ENCODE data around the gene DYNC1H1.

The DYNC1H1 gene

DNA sequence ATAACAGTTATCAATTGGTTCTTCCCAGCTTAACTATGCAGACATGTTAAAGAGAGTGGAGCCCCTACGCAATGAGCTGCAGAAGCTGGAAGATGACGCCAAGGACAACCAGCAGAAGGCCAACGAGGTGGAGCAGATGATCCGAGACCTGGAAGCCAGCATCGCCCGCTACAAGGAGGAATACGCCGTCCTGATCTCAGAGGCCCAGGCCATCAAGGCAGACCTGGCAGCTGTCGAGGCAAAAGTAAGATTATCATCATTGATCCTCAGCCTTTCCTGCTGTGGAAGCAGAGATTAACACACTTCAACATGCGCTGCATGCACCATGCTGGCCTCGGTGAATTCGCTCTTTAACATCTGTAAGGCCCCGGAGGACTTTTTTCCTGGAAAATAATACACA lies 68.9 kb downstream of the DYNC1H1 start:
- Histone ChIP-seq H3K4me1 (ENCODE audit: low read depth, poor library complexity, severe bottlenecking) (peaks cover 25% of the 10 kb centered on the region), H3K4me3 (IDR thresholded peaks at IDR 0.05; ENCODE audit: insufficient read depth, low read depth, low read length) (no peak overlapping the region), H3K36me3 (ENCODE audit: insufficient read depth) (peaks cover 23% of the 10 kb centered on the region; the same call in 1 of the 2 replicates), H3K27me3 (ENCODE audit: insufficient read depth, low read depth) (no peaks in the 10 kb centered on the region), H4K20me1 (ENCODE audit: insufficient read depth) (no peaks in the 10 kb centered on the region), H3K9ac (no peak overlapping the region), H3K79me2 (ENCODE audit: insufficient read depth, low read depth) (no peaks in the 10 kb centered on the region), H2AFZ (ENCODE audit: low read depth) (no peak overlapping the region), H3K27ac (no peak overlapping the region), H3K4me2 (no peak overlapping the region)
- no peak for TF ChIP-seq CTCF (conservative IDR thresholded peaks at IDR 0.05; ENCODE audit: low read depth, low read length)

GRCh38 chr14:102034301-102034700 lies 69.9 kb downstream of the DYNC1H1 start:
- no peaks in the 10 kb centered on the region for H4K20me1 ChIP-seq (ENCODE audit: insufficient read depth)
- peaks cover 15% of the 10 kb centered on the region for H3K4me1 ChIP-seq (ENCODE audit: low read depth, poor library complexity, severe bottlenecking)
- no peak overlapping the region for H3K4me3 ChIP-seq (IDR thresholded peaks at IDR 0.05; ENCODE audit: insufficient read depth, low read depth, low read length)
- no peak overlapping the region for H3K27ac ChIP-seq
- no peaks in the 10 kb centered on the region for H3K27me3 ChIP-seq (ENCODE audit: insufficient read depth, low read depth)
- TF ChIP-seq CTCF (conservative IDR thresholded peaks at IDR 0.05; ENCODE audit: low read depth, low read length), result no peak
- no peak overlapping the region for H3K4me2 ChIP-seq
- no peaks in the 10 kb centered on the region for H3K79me2 ChIP-seq (ENCODE audit: insufficient read depth, low read depth)
- H2AFZ ChIP-seq (ENCODE audit: low read depth), result no peak overlapping the region
- H3K9ac ChIP-seq, result no peak overlapping the region
- H3K36me3 ChIP-seq (ENCODE audit: insufficient read depth), result peaks cover 25% of the 10 kb centered on the region; the same call in 1 of the 2 replicates

DNA sequence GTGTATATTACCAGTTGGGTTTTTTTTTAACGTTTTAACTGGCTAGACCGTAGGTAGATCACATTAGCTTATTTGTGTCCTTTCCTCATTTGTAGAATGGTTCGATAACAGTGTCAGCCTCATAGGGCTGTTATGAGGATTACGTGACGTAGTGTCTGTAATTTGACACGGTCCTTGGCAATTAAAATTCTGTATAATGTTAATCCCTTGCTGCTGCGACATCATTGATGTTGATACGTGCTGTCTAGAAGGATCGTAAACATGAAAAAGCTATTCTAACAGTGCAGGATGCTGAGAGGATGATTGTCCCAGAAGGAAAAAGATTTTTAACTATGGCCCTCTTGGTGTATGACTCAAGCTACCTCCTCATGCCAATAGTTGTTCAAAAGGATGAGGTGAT lies 71.5 kb downstream of the DYNC1H1 start:
- no peak for TF ChIP-seq CTCF (conservative IDR thresholded peaks at IDR 0.05; ENCODE audit: low read depth, low read length)
- Histone ChIP-seq H3K27me3 (ENCODE audit: insufficient read depth, low read depth) (no peaks in the 10 kb centered on the region), H3K79me2 (ENCODE audit: insufficient read depth, low read depth) (no peaks in the 10 kb centered on the region), H2AFZ (ENCODE audit: low read depth) (no peak overlapping the region), H3K9ac (no peak overlapping the region), H4K20me1 (ENCODE audit: insufficient read depth) (no peaks in the 10 kb centered on the region), H3K36me3 (ENCODE audit: insufficient read depth) (peaks cover 25% of the 10 kb centered on the region; the same call in 1 of the 2 replicates), H3K4me2 (no peak overlapping the region), H3K27ac (no peak overlapping the region), H3K4me3 (IDR thresholded peaks at IDR 0.05; ENCODE audit: insufficient read depth, low read depth, low read length) (no peak overlapping the region), H3K4me1 (ENCODE audit: low read depth, poor library complexity, severe bottlenecking) (no peaks in the 10 kb centered on the region)

DNA sequence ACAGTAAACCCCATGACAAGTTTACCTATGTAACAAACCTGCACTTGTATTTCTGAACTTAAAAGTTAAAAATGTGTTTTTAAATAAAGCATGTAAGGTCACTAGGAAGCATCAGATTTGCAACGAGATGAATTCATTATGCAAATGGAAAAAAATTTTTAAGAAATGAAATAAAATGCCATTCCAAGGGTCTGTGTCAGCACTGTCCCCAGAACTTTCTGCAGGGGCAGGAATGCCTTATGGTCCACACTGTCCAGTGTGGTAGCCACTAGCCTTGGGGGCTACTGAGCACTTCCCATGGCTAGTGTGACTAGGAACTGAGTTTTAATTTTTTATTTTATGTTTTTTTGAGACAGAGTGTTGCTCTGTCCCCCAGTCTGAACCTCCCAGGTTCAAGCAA lies 73.3 kb downstream of the DYNC1H1 start:
- H3K36me3 ChIP-seq (ENCODE audit: insufficient read depth), result peaks cover 25% of the 10 kb centered on the region; the same call in 1 of the 2 replicates

More for the DNA sequence above, 73.3 kb downstream of the DYNC1H1 start:
- Histone ChIP-seq H3K27me3 (ENCODE audit: insufficient read depth, low read depth) (no peaks in the 10 kb centered on the region), H3K27ac (no peak overlapping the region), H4K20me1 (ENCODE audit: insufficient read depth) (no peaks in the 10 kb centered on the region), H3K4me1 (ENCODE audit: low read depth, poor library complexity, severe bottlenecking) (no peaks in the 10 kb centered on the region), H3K9ac (no peak overlapping the region), H3K79me2 (ENCODE audit: insufficient read depth, low read depth) (no peaks in the 10 kb centered on the region), H2AFZ (ENCODE audit: low read depth) (no peak overlapping the region), H3K4me2 (no peak overlapping the region), H3K4me3 (IDR thresholded peaks at IDR 0.05; ENCODE audit: insufficient read depth, low read depth, low read length) (no peak overlapping the region)
- TF ChIP-seq CTCF (conservative IDR thresholded peaks at IDR 0.05; ENCODE audit: low read depth, low read length), result no peak

All from KMS-11 (cell line).